ENCODE results near the gene SPOCK1. TPM values are rescaled to one million over a fixed set of nuclear protein-coding genes. Genes with fewer than 3 reads are reported as not detected.

Gene SPOCK1
- total RNA-seq, 1 experiment from 2014 or later = 23.9 TPM

DNA sequence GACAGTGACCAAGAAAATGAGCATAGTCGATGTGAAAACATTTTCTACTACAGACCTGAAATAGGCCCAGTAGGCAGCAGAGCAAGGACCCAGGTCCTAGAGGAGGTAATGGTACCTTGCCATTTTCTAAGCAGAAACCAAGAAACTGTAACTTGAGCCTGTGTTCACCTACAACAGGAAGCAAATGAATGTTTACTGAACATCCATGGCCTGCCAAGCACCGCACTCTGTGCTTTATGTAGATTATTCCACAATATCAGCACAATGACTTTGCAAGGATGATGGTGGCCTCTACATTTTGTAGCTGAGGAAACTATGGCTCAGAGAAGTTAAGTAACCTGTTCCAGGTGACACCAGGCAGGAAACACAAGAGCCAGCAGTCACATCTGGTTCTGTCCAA, 215.3 kb downstream of the SPOCK1 start:
- ChIA-PET CTCF (no interaction called here), POLR2A (ENCODE audit: unreplicated experiment) (no interaction called here)
- no peak for TF ChIP-seq EZH2 (IDR thresholded peaks at IDR 0.05; ENCODE audit: low read depth)
- TF ChIP-seq, protein P1, sequence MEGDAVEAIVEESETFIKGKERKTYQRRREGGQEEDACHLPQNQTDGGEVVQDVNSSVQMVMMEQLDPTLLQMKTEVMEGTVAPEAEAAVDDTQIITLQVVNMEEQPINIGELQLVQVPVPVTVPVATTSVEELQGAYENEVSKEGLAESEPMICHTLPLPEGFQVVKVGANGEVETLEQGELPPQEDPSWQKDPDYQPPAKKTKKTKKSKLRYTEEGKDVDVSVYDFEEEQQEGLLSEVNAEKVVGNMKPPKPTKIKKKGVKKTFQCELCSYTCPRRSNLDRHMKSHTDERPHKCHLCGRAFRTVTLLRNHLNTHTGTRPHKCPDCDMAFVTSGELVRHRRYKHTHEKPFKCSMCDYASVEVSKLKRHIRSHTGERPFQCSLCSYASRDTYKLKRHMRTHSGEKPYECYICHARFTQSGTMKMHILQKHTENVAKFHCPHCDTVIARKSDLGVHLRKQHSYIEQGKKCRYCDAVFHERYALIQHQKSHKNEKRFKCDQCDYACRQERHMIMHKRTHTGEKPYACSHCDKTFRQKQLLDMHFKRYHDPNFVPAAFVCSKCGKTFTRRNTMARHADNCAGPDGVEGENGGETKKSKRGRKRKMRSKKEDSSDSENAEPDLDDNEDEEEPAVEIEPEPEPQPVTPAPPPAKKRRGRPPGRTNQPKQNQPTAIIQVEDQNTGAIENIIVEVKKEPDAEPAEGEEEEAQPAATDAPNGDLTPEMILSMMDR (conservative IDR thresholded peaks at IDR 0.05) = no peak
- no TSS peak for BruUV-seq (replicated peaks)
- Histone ChIP-seq H3K4me2 (no peak overlapping the region), H3K36me3 (ENCODE audit: low read depth) (no peaks in the 10 kb centered on the region), H2AFZ (no peak overlapping the region), H3K4me1 (replicated peaks; ENCODE audit: insufficient read depth) (peaks cover 27% of the 10 kb centered on the region), H3F3A (ENCODE audit: insufficient read depth, low read depth) (no peaks in the 10 kb centered on the region), H4K20me1 (ENCODE audit: insufficient read depth) (no peaks in the 10 kb centered on the region), H3K9me3 (ENCODE audit: insufficient read depth, low read depth) (no peaks in the 10 kb centered on the region), H3K79me2 (ENCODE audit: low read depth) (no peaks in the 10 kb centered on the region), H3K27ac (no peak overlapping the region), H3K27me3 (ENCODE audit: insufficient read depth, low read depth) (no peaks in the 10 kb centered on the region), H3K9me2 (ENCODE audit: insufficient read depth) (no peaks in the 10 kb centered on the region), H3K4me3 (no peak overlapping the region)
- intact Hi-C loops (cut with micrococcal nuclease; ENCODE audit: unreplicated experiment) = no loop called here
- no peak for DNase-seq

DNA sequence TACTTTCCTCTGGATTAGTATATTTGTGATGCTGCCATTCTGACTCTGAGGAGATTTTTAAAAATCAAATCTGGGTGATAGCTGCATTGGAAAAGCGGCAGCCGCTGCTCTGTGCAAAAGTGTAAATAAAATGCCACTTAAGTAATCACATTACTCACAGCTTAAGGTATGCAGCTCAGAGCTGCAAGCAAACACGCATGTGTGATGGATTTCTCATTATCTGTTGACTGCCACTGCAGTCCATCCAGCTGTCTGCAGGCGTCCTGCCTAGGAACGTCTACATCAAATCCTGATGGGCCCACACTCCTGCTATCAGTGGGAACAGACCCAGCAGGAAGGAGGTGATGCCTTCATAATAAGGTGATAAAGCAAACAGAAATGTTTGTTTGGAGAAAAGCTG, 216.9 kb downstream of the SPOCK1 start:
- H3K9me2 ChIP-seq (ENCODE audit: insufficient read depth) = no peaks in the 10 kb centered on the region
- H3K4me3 ChIP-seq = no peak overlapping the region
- no peak overlapping the region for H3K27ac ChIP-seq
- BruUV-seq (replicated peaks) = no TSS peak
- H3K27me3 ChIP-seq (ENCODE audit: insufficient read depth, low read depth) = no peaks in the 10 kb centered on the region
- intact Hi-C loops (cut with micrococcal nuclease; ENCODE audit: unreplicated experiment) = no loop called here
- POLR2A ChIA-PET (ENCODE audit: unreplicated experiment) = no interaction called here
- H3F3A ChIP-seq (ENCODE audit: insufficient read depth, low read depth) = no peaks in the 10 kb centered on the region
- H3K4me1 ChIP-seq (replicated peaks; ENCODE audit: insufficient read depth) = peaks cover 27% of the 10 kb centered on the region
- TF ChIP-seq EZH2 (IDR thresholded peaks at IDR 0.05; ENCODE audit: low read depth) = no peak
- TF ChIP-seq, protein P1 (conservative IDR thresholded peaks at IDR 0.05) = no peak
- DNase-seq = peak; percentile 18 to 61
- H3K79me2 ChIP-seq (ENCODE audit: low read depth) = no peaks in the 10 kb centered on the region
- no peak overlapping the region for H2AFZ ChIP-seq
- peak overlapping the region; percentile 41; the same call in 1 of the 2 replicates for H3K4me2 ChIP-seq
- H3K9me3 ChIP-seq (ENCODE audit: insufficient read depth, low read depth) = no peaks in the 10 kb centered on the region
- H4K20me1 ChIP-seq (ENCODE audit: insufficient read depth) = no peaks in the 10 kb centered on the region
- no peaks in the 10 kb centered on the region for H3K36me3 ChIP-seq (ENCODE audit: low read depth)
- CTCF ChIA-PET = no interaction called here

DNA sequence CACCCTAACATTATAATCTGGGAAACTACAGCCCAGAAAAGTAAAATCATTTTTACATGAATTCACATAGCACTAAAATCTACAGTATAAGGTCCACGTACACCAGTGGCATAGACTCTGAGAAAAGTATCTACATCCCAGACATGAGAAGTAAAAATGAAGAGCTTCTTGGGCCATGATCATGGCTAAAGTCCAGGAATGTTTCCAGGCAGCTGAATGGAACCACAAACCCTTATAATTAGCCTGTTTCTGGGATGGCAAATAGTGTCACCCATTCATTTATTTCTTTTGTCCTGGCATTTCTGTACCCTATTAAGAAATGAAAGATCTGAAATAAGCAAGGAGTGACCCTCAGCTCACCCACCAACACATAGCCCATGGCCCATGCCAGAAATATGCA, 217.9 kb downstream of the SPOCK1 start:
- H3K36me3 ChIP-seq (ENCODE audit: low read depth) = no peaks in the 10 kb centered on the region
- no peak overlapping the region for H3K27ac ChIP-seq
- TF ChIP-seq EZH2 (IDR thresholded peaks at IDR 0.05; ENCODE audit: low read depth) = no peak
- TF ChIP-seq, protein P1 (conservative IDR thresholded peaks at IDR 0.05) = no peak
- DNase-seq = no peak
- no peaks in the 10 kb centered on the region for H3K79me2 ChIP-seq (ENCODE audit: low read depth)
- H3K4me3 ChIP-seq = no peak overlapping the region
- H3K4me2 ChIP-seq = no peak overlapping the region
- H4K20me1 ChIP-seq (ENCODE audit: insufficient read depth) = no peaks in the 10 kb centered on the region
- H3K9me3 ChIP-seq (ENCODE audit: insufficient read depth, low read depth) = no peaks in the 10 kb centered on the region
- H3K4me1 ChIP-seq (replicated peaks; ENCODE audit: insufficient read depth) = peaks cover 27% of the 10 kb centered on the region
- no peaks in the 10 kb centered on the region for H3K9me2 ChIP-seq (ENCODE audit: insufficient read depth)
- no peaks in the 10 kb centered on the region for H3K27me3 ChIP-seq (ENCODE audit: insufficient read depth, low read depth)
- POLR2A ChIA-PET (ENCODE audit: unreplicated experiment) = no interaction called here
- H3F3A ChIP-seq (ENCODE audit: insufficient read depth, low read depth) = no peaks in the 10 kb centered on the region
- BruUV-seq (replicated peaks) = no TSS peak
- H2AFZ ChIP-seq = no peak overlapping the region
- intact Hi-C loops (cut with micrococcal nuclease; ENCODE audit: unreplicated experiment) = no loop called here
- CTCF ChIA-PET = no interaction called here

Data from PC-9 (cell line).